IMR-90 (cell line): Measurements from ENCODE around the gene NEK8. TPM values are rescaled to one million over a fixed set of nuclear protein-coding genes. Genes with fewer than 3 reads are reported as not detected.

Source experiments
- ATAC-seq: fragments of 200-7000 bp; cut with Tn5 transposase; 2 replicates; pipeline ENCODE4 v1.9.1; 2020; ENCODE audit warnings: low read depth, mild to moderate bottlenecking, moderate library complexity
- BruUV-seq: library from RNA; stranded (reverse); fragments of 400-500 nt; replicated peaks from 2 replicates; lab custom pipeline; 2021; lab: Mats Ljungman, UMichigan
- CTCF ChIA-PET: fragments of 300-600 bp; formaldehyde crosslinking; extraction: SDS; loops from one replicate; lab custom pipeline; 2021; ENCODE audit warnings: antibody characterized with exemption; lab: Yijun Ruan, JAX
- POLR2A ChIA-PET: fragments of 300-600 bp; sonication (Branson Sonifier 250); formaldehyde crosslinking; loops from one replicate; lab custom pipeline; 2022; ENCODE audit warnings: antibody characterized with exemption; ENCODE audit not compliant: unreplicated experiment; lab: Charles Lee
- DNase-seq: peaks from one replicate; pipeline ENCODE4 v3.0.0; 2013
- H2AFZ ChIP-seq: replicated peaks from 2 replicates; pipeline ENCODE3; 2013; ENCODE audit warnings: low read length, mild to moderate bottlenecking; ENCODE audit not compliant: poor library complexity
- H2AK5ac ChIP-seq: 2 replicates; pipeline ENCODE4 v1.6.1; 2013; ENCODE audit warnings: low read depth, low read length, inconsistent platforms
- H2AK9ac ChIP-seq: replicated peaks from 2 replicates; pipeline ENCODE3; 2013; ENCODE audit warnings: mild to moderate bottlenecking, low read depth, low read length, moderate library complexity; ENCODE audit not compliant: poor library complexity
- H2BK120ac ChIP-seq: 2 replicates; pipeline ENCODE4 v1.6.1; 2013; ENCODE audit warnings: low read depth, low read length, inconsistent platforms
- H2BK15ac ChIP-seq: 3 replicates; pipeline ENCODE4 v1.6.1; 2013; ENCODE audit warnings: low read depth, low read length, inconsistent platforms
- H2BK20ac ChIP-seq: 2 replicates; pipeline ENCODE4 v1.6.1; 2013; ENCODE audit warnings: low read depth, mild to moderate bottlenecking, inconsistent platforms, low read length, moderate library complexity
- H2BK5ac ChIP-seq: 2 replicates; pipeline ENCODE4 v1.6.1; 2013; ENCODE audit warnings: mild to moderate bottlenecking, low read depth, low read length, inconsistent platforms; ENCODE audit not compliant: poor library complexity, severe bottlenecking
- H3K14ac ChIP-seq: replicated peaks from 2 replicates; pipeline ENCODE4 v1.6.1; 2013; ENCODE audit warnings: low read depth, low read length, inconsistent platforms
- H3K18ac ChIP-seq: 2 replicates; pipeline ENCODE4 v1.6.1; 2013; ENCODE audit warnings: low read depth, low read length, control low read depth
- H3K23ac ChIP-seq: 2 replicates; pipeline ENCODE4 v1.6.1; 2013; ENCODE audit warnings: low read depth, low read length, inconsistent platforms
- H3K27ac ChIP-seq: 2 replicates; pipeline ENCODE4 v1.5.1; 2013; ENCODE audit warnings: mild to moderate bottlenecking, control low read depth, low read length; ENCODE audit not compliant: insufficient read depth
- H3K27me3 ChIP-seq: 2 replicates; pipeline ENCODE4 v1.6.1; 2013; ENCODE audit warnings: low read length; ENCODE audit not compliant: control insufficient read depth, insufficient read depth
- H3K36me3 ChIP-seq: 2 replicates; pipeline ENCODE4 v1.6.1; 2013; ENCODE audit warnings: low read length, mixed read lengths; ENCODE audit not compliant: control insufficient read depth, insufficient read depth
- H3K4ac ChIP-seq: 2 replicates; pipeline ENCODE4 v1.6.1; 2013; ENCODE audit warnings: low read depth, low read length, inconsistent platforms
- H3K4me1 ChIP-seq: 2 replicates; pipeline ENCODE4 v1.6.1; 2013; ENCODE audit warnings: low read length, mixed read lengths; ENCODE audit not compliant: control insufficient read depth, insufficient read depth
- H3K4me2 ChIP-seq: 2 replicates; pipeline ENCODE4 v1.6.1; 2013; ENCODE audit warnings: low read depth, mild to moderate bottlenecking, control low read depth, low read length, moderate library complexity
- H3K4me3 ChIP-seq: 2 replicates; pipeline ENCODE4 v1.5.1; 2013; ENCODE audit warnings: low read depth, mild to moderate bottlenecking, control low read depth, low read length, moderate library complexity; ENCODE audit not compliant: insufficient read depth
- H3K56ac ChIP-seq: 2 replicates; pipeline ENCODE4 v1.6.1; 2013; ENCODE audit warnings: low read length, inconsistent platforms; ENCODE audit not compliant: insufficient read depth; ENCODE audit errors: extremely low read depth
- H3K79me1 ChIP-seq, 2 experiments: 2 replicates each; pipeline ENCODE4 v1.6.1; 2013; ENCODE audit warnings: low read length in 2 of 2, inconsistent platforms in 1 of 2, low read depth in 1 of 2
- H3K9ac ChIP-seq: 2 replicates; pipeline ENCODE4 v1.6.1; 2013; ENCODE audit warnings: low read depth, low read length, control low read depth
- H3K9me1 ChIP-seq: 2 replicates; pipeline ENCODE4 v1.6.1; 2013; ENCODE audit warnings: low read length, inconsistent platforms; ENCODE audit not compliant: insufficient read depth
- H3K9me3 ChIP-seq: 2 replicates; pipeline ENCODE4 v1.6.1; 2013; ENCODE audit warnings: low read length; ENCODE audit not compliant: control insufficient read depth, insufficient read depth
- H4K20me1 ChIP-seq: 2 replicates; pipeline ENCODE4 v1.6.1; 2013; ENCODE audit warnings: low read length, inconsistent platforms; ENCODE audit not compliant: insufficient read depth
- H4K5ac ChIP-seq: 2 replicates; pipeline ENCODE4 v1.6.1; 2013; ENCODE audit warnings: mild to moderate bottlenecking, low read depth, low read length, control low read depth
- H4K8ac ChIP-seq, 2 experiments: 2 replicates each; pipeline ENCODE4 v1.6.1; 2013; ENCODE audit warnings: low read depth in 2 of 2, low read length in 2 of 2, control low read depth in 1 of 2, inconsistent platforms in 1 of 2
- H4K91ac ChIP-seq: 2 replicates; pipeline ENCODE4 v1.6.1; 2013; ENCODE audit warnings: low read depth, low read length, inconsistent platforms; ENCODE audit not compliant: insufficient read depth
- BHLHE40 ChIP-seq: fragments of 150-350 bp; IDR thresholded peaks from 2 replicates; pipeline ENCODE4 v1.6.1; 2016; ENCODE audit warnings: mild to moderate bottlenecking, low read depth, low read length
- CHD1 ChIP-seq: IDR thresholded peaks from 2 replicates; pipeline ENCODE4 v1.6.1; 2012; ENCODE audit warnings: low read depth, low read length, improper control_type of control experiment
- CTCF ChIP-seq: conservative IDR thresholded peaks from 2 replicates; pipeline ENCODE4 v1.5.1; 2012; ENCODE audit warnings: mild to moderate bottlenecking, low read depth, low read length, improper control_type of control experiment
- ELK1 ChIP-seq: fragments of 150-350 bp; IDR thresholded peaks from 2 replicates; pipeline ENCODE4 v1.6.1; 2016; ENCODE audit warnings: low read depth, mild to moderate bottlenecking, low read length, moderate library complexity, borderline replicate concordance
- FOS ChIP-seq: fragments of 150-350 bp; IDR thresholded peaks from 2 replicates; pipeline ENCODE4 v1.6.1; 2016; ENCODE audit warnings: low read depth, low read length
- MAFK ChIP-seq: IDR thresholded peaks from 2 replicates; pipeline ENCODE4 v1.6.1; 2012; ENCODE audit warnings: low read depth, low read length, improper control_type of control experiment
- MAZ ChIP-seq: IDR thresholded peaks from 2 replicates; pipeline ENCODE4 v1.6.1; 2012; ENCODE audit warnings: low read depth, mild to moderate bottlenecking, low read length, improper control_type of control experiment, moderate library complexity, borderline replicate concordance
- MXI1 ChIP-seq: IDR thresholded peaks from 2 replicates; pipeline ENCODE4 v1.6.1; 2012; ENCODE audit warnings: low read depth, mild to moderate bottlenecking, low read length, moderate library complexity, borderline replicate concordance
- NFE2L2 ChIP-seq: fragments of 150-350 bp; IDR thresholded peaks from 2 replicates; pipeline ENCODE4 v1.6.1; 2016; ENCODE audit warnings: low read depth, mild to moderate bottlenecking, low read length
- POLR2A ChIP-seq: IDR thresholded peaks from 2 replicates; pipeline ENCODE4 v1.6.1; 2012; ENCODE audit warnings: mild to moderate bottlenecking, low read depth, low read length
- RCOR1 ChIP-seq: IDR thresholded peaks from 2 replicates; pipeline ENCODE4 v1.6.1; 2012; ENCODE audit warnings: mild to moderate bottlenecking, low read length, improper control_type of control experiment; ENCODE audit not compliant: insufficient replicate concordance
- RFX5 ChIP-seq: IDR thresholded peaks from 2 replicates; pipeline ENCODE4 v1.8.0; 2012; ENCODE audit warnings: low read depth, mild to moderate bottlenecking, low read length, moderate library complexity
- SMC3 ChIP-seq: fragments of 150-350 bp; IDR thresholded peaks from 2 replicates; pipeline ENCODE4 v1.6.1; 2016; ENCODE audit warnings: low read depth, mild to moderate bottlenecking, antibody characterized with exemption, low read length, moderate library complexity
- USF2 ChIP-seq: fragments of 150-350 bp; IDR thresholded peaks from 2 replicates; pipeline ENCODE4 v1.6.1; 2017; ENCODE audit warnings: mild to moderate bottlenecking, antibody characterized with exemption, low read length, low read depth
- WGBS, 2 experiments: methylation state at CpG; one replicate each; pipeline versions ENCODE4 v1.1.5 to v1.1.7; 2013; ENCODE audit warnings: missing lambda C conversion rate in 2 of 2; ENCODE audit not compliant: insufficient read length in 1 of 2; ENCODE audit errors: extremely low coverage in 2 of 2; 5-methylcytosine and 5-hydroxymethylcytosine counted together
- dilution Hi-C: fragments of 300-500 bp; cut with HindIII; formaldehyde crosslinking; loops from one replicate; pipeline ENCODE4 v1.14.3; 2018; ENCODE audit warnings: low sequenced_read_pairs; ENCODE audit not compliant: unreplicated experiment
- in situ Hi-C: fragments of 300-500 bp; cut with MboI; formaldehyde crosslinking; loops from 3 replicates; pipeline ENCODE4 v1.14.3; 2019; ENCODE audit warnings: low sequenced_read_pairs, inconsistent platforms, mixed read lengths
- intact Hi-C: fragments of 100-400 bp; cut with micrococcal nuclease; formaldehyde crosslinking; loops from 2 replicates; pipeline ENCODE4 v1.10.0; 2022
- polyA plus RNA-seq, 3 experiments: library from polyadenylated mRNA; depleted of rRNA; stranded (reverse); fragments of >200 nt; gene quantifications; 2 replicates each; pipeline ENCODE4 v1.2.3, GENCODE V29; 2012; ENCODE audit warnings: low replicate concordance in 1 of 3
- total RNA-seq: library from RNA; depleted of rRNA; stranded (reverse); fragments of >200 nt; gene quantifications from 2 replicates; pipeline ENCODE4 v1.2.3, GENCODE V29; 2012

Gene NEK8
- total and polyA plus RNA-seq, 2 of the 4 experiments (the other 2 are of a cell fraction) = 4.6 to 5.2 TPM

GRCh38 chr17:28712032-28712704 lies 16.4 kb upstream of the NEK8 start:
- H3K36me3 ChIP-seq = peaks cover 32% of the 10 kb centered on the region
- intact Hi-C loops = no loop called here
- peak overlapping the region; percentile 72 for H3K4ac ChIP-seq
- peak overlapping the region; percentile 79 for H3K27ac ChIP-seq
- peaks cover 23% of the 10 kb centered on the region; the same call in 1 of the 2 replicates for H4K20me1 ChIP-seq
- peak overlapping the region; percentile 25 for H2BK5ac ChIP-seq
- 40% methylated on average over 9 of the region's 34 CpGs; no CpG with 5 or more reads in 1 of the 2 experiments for WGBS, 2 experiments
- no peaks in the 10 kb centered on the region for H3K27me3 ChIP-seq
- H2BK120ac ChIP-seq = no peak overlapping the region
- DNase-seq (no peak), ATAC-seq (no peak)
- in situ Hi-C loops = no loop called here
- H4K91ac ChIP-seq = no peak overlapping the region
- peaks cover 21% of the 10 kb centered on the region for H3K9me1 ChIP-seq
- H3K56ac ChIP-seq = peak overlapping the region; percentile 38; the same call in 1 of the 2 replicates
- peak overlapping the region; percentile 86; the same call in 1 of the 2 replicates for H3K23ac ChIP-seq
- ChIA-PET POLR2A (no interaction called here), CTCF (interaction anchor here (0.6 kb wide), 1 partner anchor 33 kb away, joined by 3 read pairs; no protein-coding TSS in a partner anchor)
- BruUV-seq = no TSS peak
- H3K4me3 ChIP-seq = no peak overlapping the region
- peak overlapping the region; percentile 83 for H2AFZ ChIP-seq
- H2BK15ac ChIP-seq = no peak overlapping the region
- H4K8ac ChIP-seq = peak overlapping the region; percentile 22 to 62; a peak in 3 of 4 replicates
- H3K18ac ChIP-seq = no peak overlapping the region
- H2AK9ac ChIP-seq = peak overlapping the region; percentile 93
- H3K4me1 ChIP-seq = peaks cover 12% of the 10 kb centered on the region
- no peaks in the 10 kb centered on the region for H3K9me3 ChIP-seq
- H4K5ac ChIP-seq = no peak overlapping the region; the same call in 1 of the 2 replicates
- H2AK5ac ChIP-seq = peak overlapping the region; percentile 62
- H3K9ac ChIP-seq = peak overlapping the region; percentile 55; the same call in 1 of the 2 replicates
- peaks cover 6 to 51% of the 10 kb centered on the region in 2 experiments; a peak in 3 of 4 replicates for H3K79me1 ChIP-seq
- H3K14ac ChIP-seq = peak overlapping the region; percentile 72
- no peak overlapping the region for H2BK20ac ChIP-seq
- H3K4me2 ChIP-seq = peak overlapping the region; percentile 91; the same call in 1 of the 2 replicates
- dilution Hi-C loops = no loop called here
- TF ChIP-seq FOS = no peak
- no peak for TF ChIP-seq NFE2L2
- no peak for TF ChIP-seq USF2
- TF ChIP-seq RFX5 = no peak
- no peak for TF ChIP-seq CHD1
- TF ChIP-seq RCOR1 = no peak
- TF ChIP-seq MAZ = no peak
- TF ChIP-seq ELK1 = no peak
- no peak for TF ChIP-seq POLR2A
- no peak for TF ChIP-seq MXI1
- TF ChIP-seq SMC3 = no peak
- TF ChIP-seq BHLHE40 = no peak
- no peak for TF ChIP-seq MAFK
- no peak for TF ChIP-seq CTCF
